ENCODE measurements around the gene PDE4D. TPM values are rescaled to one million over a fixed set of nuclear protein-coding genes. Genes with fewer than 3 reads are reported as not detected.

PDE4D gene
- total RNA-seq, 1 experiment from 2014 or later = 3.3 TPM

- H3K27me3 Mint-ChIP-seq (ENCODE audit: low read depth) = no peaks in the 10 kb centered on the region; the same call in 1 of the 2 replicates
- ATAC-seq (no peak), DNase-seq (ENCODE audit: low spot score) (no peak)
- POLR2A ChIA-PET = no interaction called here
- no peak overlapping the region for H3K27ac Mint-ChIP-seq
- CTCF ChIA-PET = no interaction called here
- peaks cover 10% of the 10 kb centered on the region for H3K36me3 Mint-ChIP-seq
- no peaks in the 10 kb centered on the region; the same call in 1 of the 2 replicates for H3K4me1 Mint-ChIP-seq
- H3K9me3 Mint-ChIP-seq = peaks cover 36% of the 10 kb centered on the region
- no peak for TF ChIP-seq STAT6 (CRISPR knock-in tag; conservative IDR thresholded peaks at IDR 0.05; ENCODE audit: low read depth)
- no peak for TF ChIP-seq IRF1 (CRISPR knock-in tag; IDR thresholded peaks at IDR 0.05)
- no peak for TF ChIP-seq NR2C2 (CRISPR knock-in tag; IDR thresholded peaks at IDR 0.05)
- TF ChIP-seq PRRX2 (CRISPR knock-in tag; IDR thresholded peaks at IDR 0.05) = no peak
- TF ChIP-seq ZSCAN18 (CRISPR knock-in tag; IDR thresholded peaks at IDR 0.05) = no peak
- TF ChIP-seq ESRRA (CRISPR knock-in tag; IDR thresholded peaks at IDR 0.05; ENCODE audit: borderline replicate concordance) = no peak
- TF ChIP-seq ATF2 (CRISPR knock-in tag; IDR thresholded peaks at IDR 0.05; ENCODE audit: borderline replicate concordance, low read depth) = no peak
- no peak for TF ChIP-seq ZNF396 (CRISPR knock-in tag; IDR thresholded peaks at IDR 0.05; ENCODE audit: borderline replicate concordance)
- TF ChIP-seq USF1 (CRISPR knock-in tag; IDR thresholded peaks at IDR 0.05) = no peak
- no peak for TF ChIP-seq FOXJ3 (CRISPR knock-in tag; IDR thresholded peaks at IDR 0.05; ENCODE audit: borderline replicate concordance)
- TF ChIP-seq AFF4 (CRISPR knock-in tag; IDR thresholded peaks at IDR 0.05; ENCODE audit: borderline replicate concordance) = no peak
- no peak for TF ChIP-seq IRF2 (CRISPR knock-in tag; IDR thresholded peaks at IDR 0.05; ENCODE audit: borderline replicate concordance, low read depth)
- no peak for TF ChIP-seq ZNF138 (CRISPR knock-in tag; conservative IDR thresholded peaks at IDR 0.05)
- no peak for TF ChIP-seq CBFB (CRISPR knock-in tag; IDR thresholded peaks at IDR 0.05; ENCODE audit: low read depth)
- TF ChIP-seq JAZF1 (CRISPR knock-in tag; IDR thresholded peaks at IDR 0.05) = no peak
- no peak for TF ChIP-seq CTCF (IDR thresholded peaks at IDR 0.05)
- TF ChIP-seq MLX (CRISPR knock-in tag; IDR thresholded peaks at IDR 0.05) = no peak
- TF ChIP-seq ZNF671 (CRISPR knock-in tag; IDR thresholded peaks at IDR 0.05) = no peak
- no peak for TF ChIP-seq HMGA2 (CRISPR knock-in tag; IDR thresholded peaks at IDR 0.05)
- TF ChIP-seq MYBL2 (CRISPR knock-in tag; IDR thresholded peaks at IDR 0.05) = no peak
- H3K4me3 Mint-ChIP-seq = no peak overlapping the region
These were observed 264.0 kb downstream of the PDE4D start for GRCh38 chr5:59629561-59629960.
